Keratinocyte (primary cell): ENCODE data around the gene S1PR3. TPM values are rescaled to one million over a fixed set of nuclear protein-coding genes. Genes with fewer than 3 reads are reported as not detected.

Experiments
- DNase-seq: peaks from one replicate; pipeline ENCODE4 v3.0.0-alpha.2; 2011; ENCODE audit warnings: low read depth, missing footprints, low spot score
- FAIRE-seq: peaks from 2 replicates; lab custom pipeline; 2011; peaks lifted over from hg19 to GRCh38; lab: Jason Lieb, UNC
- H2AFZ ChIP-seq: 2 replicates; pipeline ENCODE4 v1.6.0; 2012; ENCODE audit warnings: low read length, control low read depth, inconsistent platforms; ENCODE audit not compliant: control insufficient read depth
- H3K27ac ChIP-seq: 2 replicates; pipeline ENCODE4 v1.5.1; 2011; ENCODE audit warnings: low read length; ENCODE audit not compliant: control insufficient read depth, insufficient read depth
- H3K27me3 ChIP-seq: 3 replicates; pipeline ENCODE4 v1.6.0; 2011; ENCODE audit warnings: low read length; ENCODE audit not compliant: control insufficient read depth, insufficient read depth; ENCODE audit errors: extremely low read depth
- H3K36me3 ChIP-seq, 2 experiments: 2 replicates in 1 of 2; 3 replicates in 1 of 2; pipeline ENCODE4 v1.5.1; 2011; ENCODE audit warnings: low read length in 2 of 2, mild to moderate bottlenecking in 1 of 2; ENCODE audit not compliant: control insufficient read depth in 2 of 2, insufficient read depth in 2 of 2; ENCODE audit errors: extremely low read depth in 1 of 2
- H3K4me1 ChIP-seq: 3 replicates; pipeline ENCODE4 v1.5.1; 2011; ENCODE audit warnings: low read length; ENCODE audit not compliant: control insufficient read depth, insufficient read depth; ENCODE audit errors: extremely low read depth
- H3K4me2 ChIP-seq: 3 replicates; pipeline ENCODE4 v1.6.0; 2011; ENCODE audit warnings: low read depth, low read length; ENCODE audit not compliant: control insufficient read depth, insufficient read depth; ENCODE audit errors: extremely low read depth
- H3K4me3 ChIP-seq, 3 experiments: fragments of 200-600 bp in 1 of 3; sonication (generic) in 1 of 3; 2 replicates in 2 of 3; 3 replicates in 1 of 3; pipeline ENCODE4 v1.5.1; 2011 to 2016; ENCODE audit warnings: low read length in 3 of 3, mild to moderate bottlenecking in 3 of 3, control low read depth in 2 of 3, inconsistent platforms in 1 of 3, low read depth in 1 of 3, mixed read lengths in 1 of 3, mixed run types in 1 of 3, moderate library complexity in 1 of 3; ENCODE audit not compliant: control insufficient read depth in 2 of 3, insufficient read depth in 2 of 3; ENCODE audit errors: extremely low read depth in 1 of 3
- H3K79me2 ChIP-seq: 2 replicates; pipeline ENCODE4 v1.6.0; 2012; ENCODE audit warnings: low read length; ENCODE audit not compliant: control insufficient read depth, insufficient read depth
- H3K9ac ChIP-seq: 3 replicates; pipeline ENCODE4 v1.6.0; 2011; ENCODE audit warnings: low read length; ENCODE audit not compliant: control insufficient read depth, insufficient read depth; ENCODE audit errors: extremely low read depth
- H3K9me1 ChIP-seq: 3 replicates; pipeline ENCODE4 v1.6.0; 2011; ENCODE audit warnings: low read length; ENCODE audit not compliant: control insufficient read depth, insufficient read depth; ENCODE audit errors: extremely low read depth
- H3K9me3 ChIP-seq: 2 replicates; pipeline ENCODE4 v1.5.1; 2012; ENCODE audit warnings: low read depth, low read length; ENCODE audit not compliant: control insufficient read depth
- H4K20me1 ChIP-seq: 3 replicates; pipeline ENCODE4 v1.6.0; 2011; ENCODE audit warnings: low read length; ENCODE audit not compliant: control insufficient read depth, insufficient read depth; ENCODE audit errors: extremely low read depth
- CTCF ChIP-seq, 3 experiments: IDR thresholded peaks in 1 of 3; conservative IDR thresholded peaks in 1 of 3; optimal IDR thresholded peaks in 1 of 3; 2 replicates in 2 of 3; 3 replicates in 1 of 3; pipeline versions ENCODE3 to v1.5.1; 2011; ENCODE audit warnings: low read length in 3 of 3, mild to moderate bottlenecking in 3 of 3, moderate library complexity in 2 of 3, control low read depth in 1 of 3, inconsistent platforms in 1 of 3; ENCODE audit not compliant: insufficient read depth in 2 of 3; ENCODE audit errors: extremely low read depth in 1 of 3
- EZH2 ChIP-seq: IDR thresholded peaks from one replicate; pipeline ENCODE4 v1.6.1; 2012; ENCODE audit warnings: inconsistent platforms, mild to moderate bottlenecking, low read length, moderate library complexity
- dilution Hi-C: fragments of 300-500 bp; cut with MboI; formaldehyde crosslinking; loops from one replicate; pipeline ENCODE4 v1.7.0; 2020; ENCODE audit warnings: low sequenced_read_pairs; ENCODE audit not compliant: extremely low pct_ligation_motif_present
- polyA plus RNA-seq, 5 experiments: library from polyadenylated mRNA; depleted of rRNA in 3 of 5; stranded (reverse) in 3 of 5; stranded (forward) in 1 of 5; unstranded in 1 of 5; fragments of >200 nt; gene quantifications; 1 replicate in 1 of 5; 2 replicates in 3 of 5; 3 replicates in 1 of 5; pipeline versions ENCODE4 v1.2.1 to v1.2.3, GENCODE V29; 2011 to 2012; ENCODE audit warnings: missing spikeins in 2 of 5, low read depth in 1 of 5, low replicate concordance in 1 of 5

S1PR3 gene
- polyA plus RNA-seq, 1 donor (not counting 4 experiments of a cell fraction or from before 2014, with no cell fraction given), result 4.1 TPM

GRCh38 chr9:89044881-89045280, 53.6 kb downstream of the S1PR3 start:
- H3K4me2 ChIP-seq, result no peak overlapping the region
- dilution Hi-C loops, result no loop called here

GRCh38 chr9:89046832-89047231, 55.6 kb downstream of the S1PR3 start:
- H3K4me3 ChIP-seq, result no peak overlapping the region
- DNase-seq (no peak), FAIRE-seq (no peak)
- H3K4me1 ChIP-seq, result no peaks in the 10 kb centered on the region
- no peak overlapping the region for H3K27ac ChIP-seq
- dilution Hi-C loops, result no loop called here
- no peak overlapping the region for H2AFZ ChIP-seq
- H3K79me2 ChIP-seq, result no peaks in the 10 kb centered on the region
- no peak overlapping the region for H3K9ac ChIP-seq
- no peak overlapping the region for H3K4me2 ChIP-seq
- no peaks in the 10 kb centered on the region for H3K9me3 ChIP-seq
- no peaks in the 10 kb centered on the region for H3K36me3 ChIP-seq
- no peaks in the 10 kb centered on the region for H3K27me3 ChIP-seq
- TF ChIP-seq EZH2 (no peak), CTCF (optimal IDR thresholded peaks at IDR 0.05 in 1 of 3, IDR thresholded peaks at IDR 0.05 in 1 of 3, conservative IDR thresholded peaks at IDR 0.05 in 1 of 3; ENCODE audit: extremely low read depth in 1 of 3, insufficient read depth in 2 of 3, low read length in 3 of 3) (no peak)
- H4K20me1 ChIP-seq, result no peaks in the 10 kb centered on the region
- H3K9me1 ChIP-seq, result no peaks in the 10 kb centered on the region

More at GRCh38 chr9:89044881-89045280, 53.6 kb downstream of the S1PR3 start:
- Histone ChIP-seq H3K4me3 (no peak overlapping the region), H4K20me1 (no peaks in the 10 kb centered on the region), H2AFZ (no peak overlapping the region), H3K9me1 (no peaks in the 10 kb centered on the region), H3K36me3 (no peaks in the 10 kb centered on the region), H3K79me2 (no peaks in the 10 kb centered on the region), H3K4me1 (no peaks in the 10 kb centered on the region), H3K27ac (no peak overlapping the region), H3K9me3 (no peaks in the 10 kb centered on the region), H3K27me3 (no peaks in the 10 kb centered on the region), H3K9ac (no peak overlapping the region)
- no peak for FAIRE-seq
- TF ChIP-seq EZH2 (no peak), CTCF (optimal IDR thresholded peaks at IDR 0.05 in 1 of 3, IDR thresholded peaks at IDR 0.05 in 1 of 3, conservative IDR thresholded peaks at IDR 0.05 in 1 of 3; ENCODE audit: extremely low read depth in 1 of 3, insufficient read depth in 2 of 3, low read length in 3 of 3) (no peak)
- no peak for DNase-seq
